GM12874 (cell line): Measurements from ENCODE around the gene CST4.

Experiments used
- TF ChIP-seq, protein P1 (sequence below): IDR thresholded peaks from 2 replicates; pipeline ENCODE4 v1.5.1; 2011; ENCODE audit warnings: low read depth, mild to moderate bottlenecking, control low read depth, low read length, moderate library complexity; ENCODE audit not compliant: insufficient read depth

CST4 gene

DNA sequence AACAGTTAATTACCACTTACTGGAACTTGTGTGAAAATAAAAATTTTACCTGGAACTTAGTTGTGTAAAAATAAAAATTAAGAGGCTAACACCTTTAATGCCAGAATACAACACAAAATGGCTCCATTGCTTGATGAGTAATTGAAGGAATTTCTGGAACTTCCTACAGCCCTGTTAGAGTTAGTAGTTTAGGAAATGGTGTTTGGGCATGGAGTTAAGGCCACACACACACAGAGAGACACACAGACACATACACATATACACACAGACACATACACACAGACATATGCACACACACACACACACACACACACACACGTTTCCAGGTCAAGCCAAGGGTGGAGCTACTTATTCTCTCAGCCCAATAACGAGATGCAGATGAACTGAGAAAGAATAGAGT lies 30.5 kb downstream of the CST4 start:
- TF ChIP-seq, protein P1, sequence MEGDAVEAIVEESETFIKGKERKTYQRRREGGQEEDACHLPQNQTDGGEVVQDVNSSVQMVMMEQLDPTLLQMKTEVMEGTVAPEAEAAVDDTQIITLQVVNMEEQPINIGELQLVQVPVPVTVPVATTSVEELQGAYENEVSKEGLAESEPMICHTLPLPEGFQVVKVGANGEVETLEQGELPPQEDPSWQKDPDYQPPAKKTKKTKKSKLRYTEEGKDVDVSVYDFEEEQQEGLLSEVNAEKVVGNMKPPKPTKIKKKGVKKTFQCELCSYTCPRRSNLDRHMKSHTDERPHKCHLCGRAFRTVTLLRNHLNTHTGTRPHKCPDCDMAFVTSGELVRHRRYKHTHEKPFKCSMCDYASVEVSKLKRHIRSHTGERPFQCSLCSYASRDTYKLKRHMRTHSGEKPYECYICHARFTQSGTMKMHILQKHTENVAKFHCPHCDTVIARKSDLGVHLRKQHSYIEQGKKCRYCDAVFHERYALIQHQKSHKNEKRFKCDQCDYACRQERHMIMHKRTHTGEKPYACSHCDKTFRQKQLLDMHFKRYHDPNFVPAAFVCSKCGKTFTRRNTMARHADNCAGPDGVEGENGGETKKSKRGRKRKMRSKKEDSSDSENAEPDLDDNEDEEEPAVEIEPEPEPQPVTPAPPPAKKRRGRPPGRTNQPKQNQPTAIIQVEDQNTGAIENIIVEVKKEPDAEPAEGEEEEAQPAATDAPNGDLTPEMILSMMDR, result no peak

DNA sequence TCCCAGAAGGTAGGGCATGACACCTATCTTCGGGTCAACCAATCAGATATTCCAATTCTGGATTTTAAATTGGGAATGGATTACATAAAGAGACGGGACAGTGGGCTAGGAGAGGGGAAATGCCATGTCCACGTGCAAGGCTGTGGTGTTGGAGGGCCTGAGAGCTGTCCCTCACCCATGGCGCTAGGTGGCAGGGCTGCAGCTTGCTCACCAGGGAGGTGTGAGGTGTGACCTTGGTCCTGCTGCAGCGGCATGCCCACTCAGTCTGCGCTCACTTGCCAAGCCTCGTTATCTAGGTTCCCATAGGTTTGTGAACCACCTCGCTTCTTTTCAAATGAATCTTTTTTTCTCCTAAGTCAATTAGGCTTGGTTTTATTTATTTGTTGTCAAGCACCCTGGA lies 31.6 kb downstream of the CST4 start:
- TF ChIP-seq, protein P1, result no peak

DNA sequence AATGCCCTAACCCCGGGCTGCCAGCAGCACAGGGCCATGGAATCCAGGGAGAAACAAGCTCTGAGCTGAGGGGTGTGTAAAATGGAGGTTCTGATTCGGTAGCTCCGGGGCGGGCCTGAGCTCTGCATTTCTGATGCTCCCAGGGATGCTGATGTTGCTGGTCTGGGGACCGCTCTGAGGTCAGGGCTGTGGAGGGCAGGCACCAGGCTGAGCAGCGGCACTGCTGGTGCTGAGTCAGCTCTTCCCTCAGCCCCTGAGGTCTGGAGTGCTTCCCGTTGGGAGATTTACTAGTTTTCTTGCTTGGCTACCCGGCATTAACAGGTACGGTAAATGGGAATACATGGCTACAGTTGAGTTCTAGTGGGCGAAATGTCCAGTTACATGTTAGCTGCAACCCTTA lies 32.5 kb downstream of the CST4 start:
- TF ChIP-seq, protein P1, result no peak

DNA sequence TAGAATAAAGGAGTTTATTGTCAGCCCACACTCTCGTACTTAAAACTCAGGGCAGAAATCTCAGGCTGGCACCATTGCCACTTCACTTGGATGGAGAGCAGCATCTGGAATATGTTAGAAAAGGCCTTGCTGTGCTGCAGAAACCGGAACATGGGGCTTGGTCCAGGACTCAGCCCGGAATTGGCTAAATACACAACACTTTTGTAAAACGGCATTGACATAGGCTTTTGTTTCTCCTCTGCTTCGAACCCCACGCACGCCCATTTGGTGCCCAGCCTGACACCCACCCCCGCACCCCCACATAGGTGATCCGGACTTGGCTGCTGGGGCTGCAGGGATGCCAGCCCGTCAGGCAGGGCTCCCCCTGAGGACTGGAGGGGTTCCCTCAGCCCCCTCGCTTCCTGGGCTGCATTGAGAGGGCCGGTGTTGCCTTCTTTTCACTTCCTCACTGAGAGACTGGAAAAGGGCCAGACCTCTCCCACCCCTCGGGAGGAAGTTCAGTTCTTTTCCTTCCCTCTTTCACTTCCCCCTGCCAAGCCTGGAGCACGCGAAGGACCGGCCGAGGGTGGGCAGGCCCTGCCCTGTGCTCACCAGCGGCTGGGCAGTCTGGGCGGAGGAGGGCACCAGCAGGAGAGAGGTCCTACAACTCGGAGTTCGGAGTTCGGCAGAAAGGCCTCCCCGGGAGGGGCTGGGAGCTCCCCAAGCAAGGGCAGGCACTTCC lies 33.2 kb downstream of the CST4 start:
- TF ChIP-seq, protein P1, result no peak

DNA sequence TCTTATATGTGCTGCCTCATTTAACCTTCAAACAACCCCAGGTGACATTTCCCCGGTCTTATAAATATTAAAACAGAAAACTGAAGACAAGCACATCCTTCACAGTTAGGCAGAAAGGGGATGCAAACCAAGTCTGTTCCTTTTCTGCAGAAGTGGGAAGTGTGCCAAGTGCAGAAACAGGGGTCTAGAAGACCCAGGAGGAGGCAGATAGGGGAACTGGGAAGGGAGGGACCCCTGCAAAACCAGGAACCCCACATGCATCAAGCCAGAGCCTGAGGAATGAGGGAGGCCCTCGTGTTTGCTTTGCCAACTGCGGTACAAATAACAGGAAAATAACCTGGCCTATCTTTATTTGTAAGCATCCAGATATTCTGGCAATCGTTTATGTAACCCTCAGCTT lies 34.1 kb downstream of the CST4 start:
- TF ChIP-seq, protein P1, result no peak

DNA sequence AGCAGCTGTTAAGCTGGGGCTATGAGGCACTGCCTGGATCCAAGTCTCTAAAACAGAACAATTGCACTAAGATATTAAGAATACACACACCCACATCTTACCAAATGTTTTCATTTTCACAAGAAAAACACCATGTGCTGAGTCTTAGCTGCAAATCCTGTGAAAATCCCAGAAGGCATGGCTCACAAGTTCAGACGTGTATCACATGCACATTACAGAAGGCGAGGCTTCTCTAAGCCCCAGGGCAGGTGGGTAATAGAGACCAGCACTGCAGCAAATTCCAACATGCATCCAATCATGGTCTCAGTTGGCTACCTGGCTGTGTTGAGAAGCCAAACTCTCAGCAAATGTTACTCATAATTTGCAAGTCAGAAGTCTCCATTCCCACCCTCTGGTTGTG lies 34.8 kb downstream of the CST4 start:
- TF ChIP-seq, protein P1, result no peak

DNA sequence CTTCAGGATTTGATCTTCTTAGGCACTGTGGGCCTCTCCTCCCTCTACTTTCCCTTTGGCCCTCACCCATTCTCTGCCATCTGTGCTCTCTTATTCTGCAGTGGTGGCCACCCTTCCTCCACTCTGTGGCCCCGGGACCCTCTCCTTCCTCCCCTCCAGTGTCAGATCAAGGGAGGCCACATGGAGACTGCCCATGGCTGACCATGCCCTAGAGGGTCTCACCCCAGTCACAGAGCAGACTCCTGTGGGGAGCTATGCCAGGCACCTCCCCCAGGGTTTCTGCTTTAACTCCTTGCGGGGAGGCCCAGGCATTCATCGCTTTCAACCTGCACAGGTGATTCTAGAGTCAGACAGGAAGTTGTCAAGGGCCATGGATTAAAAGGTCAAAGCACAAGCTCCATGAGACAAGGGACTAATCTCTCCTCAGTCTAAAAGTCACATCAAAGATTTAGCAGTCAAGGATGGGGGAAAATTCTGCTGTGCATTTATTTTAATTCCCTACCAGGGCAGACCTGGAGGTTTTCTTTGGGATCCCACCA lies 35.4 kb downstream of the CST4 start:
- TF ChIP-seq, protein P1, result no peak
